ENCODE measurements around the gene RALGPS1.

Gene RALGPS1

GRCh38 chr9:126914458-126915280 is at the start of gene RALGPS1:
RALGPS1 (plus strand) TSS chr9:126914782; CDS start chr9:126962290, 47,508 bp downstream.
- peak; percentile 91 for DNase-seq

GRCh38 chr9:126869368-126869767 is 45.2 kb upstream of the RALGPS1 start:
- DNase-seq, result no peak

GRCh38 chr9:126872516-126872915 is 42.1 kb upstream of the RALGPS1 start:
- no peak for DNase-seq

GRCh38 chr9:126874546-126875314 is 39.9 kb upstream of the RALGPS1 start:
- DNase-seq, result peak; percentile 4

- no peak for DNase-seq
These were observed 38.6 kb upstream of the RALGPS1 start for GRCh38 chr9:126875756-126876510.

GRCh38 chr9:126876531-126876930 is 38.1 kb upstream of the RALGPS1 start:
- no peak for DNase-seq

- no peak for DNase-seq
These were observed 37.2 kb upstream of the RALGPS1 start for GRCh38 chr9:126877418-126877817.

- no peak for DNase-seq
These were observed 35.3 kb upstream of the RALGPS1 start for GRCh38 chr9:126879288-126879687.

- no peak for DNase-seq
These were observed 34.2 kb upstream of the RALGPS1 start for GRCh38 chr9:126880226-126880946.

GRCh38 chr9:126880947-126881332 is 33.6 kb upstream of the RALGPS1 start:
- DNase-seq, result no peak

- no peak for DNase-seq
These were observed 31.8 kb upstream of the RALGPS1 start for GRCh38 chr9:126882746-126883145.

- no peak for DNase-seq
These were observed 30.9 kb upstream of the RALGPS1 start for GRCh38 chr9:126883636-126884035.

GRCh38 chr9:126885131-126885641 is 29.4 kb upstream of the RALGPS1 start:
- no peak for DNase-seq

- no peak for DNase-seq
These were observed 28.4 kb upstream of the RALGPS1 start for GRCh38 chr9:126886034-126886822.

GRCh38 chr9:126886897-126887296 is 27.7 kb upstream of the RALGPS1 start:
- no peak for DNase-seq

GRCh38 chr9:126891676-126892075 is 22.9 kb upstream of the RALGPS1 start:
- DNase-seq, result no peak

GRCh38 chr9:126893079-126893478 is 21.5 kb upstream of the RALGPS1 start:
- DNase-seq, result peak; percentile 4

GRCh38 chr9:126894052-126894603 is 20.5 kb upstream of the RALGPS1 start:
- DNase-seq, result no peak

GRCh38 chr9:126902210-126902609 is 12.4 kb upstream of the RALGPS1 start:
- no peak for DNase-seq

GRCh38 chr9:126904586-126904985 is 10.0 kb upstream of the RALGPS1 start:
- DNase-seq, result no peak

GRCh38 chr9:126906091-126906490 is 8.5 kb upstream of the RALGPS1 start:
- DNase-seq, result no peak

Data from NCI-H2227 treated with DMSO at 0.1 percent for 48 hours (cell line).